ENCODE measurements around the gene IFNL2. TPM values are rescaled to one million over a fixed set of nuclear protein-coding genes. Genes with fewer than 3 reads are reported as not detected.

Gene IFNL2
- total and polyA plus RNA-seq, 2 donors (not counting 1 experiment from before 2014, with no cell fraction given) = not detected

DNA sequence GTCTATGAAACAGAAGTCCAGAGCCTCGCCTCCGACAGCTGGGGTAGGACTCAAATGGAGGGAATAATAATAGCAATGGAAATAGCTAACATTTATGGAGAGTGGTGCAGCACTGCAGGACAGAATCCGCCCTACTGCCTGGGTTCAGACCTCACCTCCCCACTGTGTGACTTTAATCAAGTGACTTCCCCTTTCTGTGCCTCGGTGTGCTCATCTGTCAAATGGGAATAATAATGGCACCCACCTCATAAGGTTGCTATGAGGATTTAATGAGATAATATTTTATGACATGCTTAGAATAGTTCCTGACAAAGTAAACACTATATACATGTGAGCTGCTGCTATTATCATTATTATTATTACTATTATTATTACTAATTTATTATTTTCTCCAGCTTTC, 49.3 kb downstream of the IFNL2 start:
- Histone ChIP-seq H3K36me3 (ENCODE audit: control insufficient read depth, insufficient read depth, low read length) (no peaks in the 10 kb centered on the region), H4K20me1 (ENCODE audit: control insufficient read depth, extremely low read depth, insufficient read depth, low read length) (no peaks in the 10 kb centered on the region), H3K4me2 (ENCODE audit: extremely low read depth, insufficient read depth, low read length) (no peak overlapping the region), H3K27me3 (ENCODE audit: control insufficient read depth, insufficient read depth, low read length) (peaks cover 18% of the 10 kb centered on the region), H3K79me2 (ENCODE audit: control insufficient read depth, insufficient read depth, low read length) (no peaks in the 10 kb centered on the region), H3K9me3 (ENCODE audit: control insufficient read depth, insufficient read depth, low read depth, low read length) (no peaks in the 10 kb centered on the region), H3K27ac (ENCODE audit: insufficient read depth, low read length) (no peak overlapping the region), H3K9ac (ENCODE audit: insufficient read depth, low read length) (no peak overlapping the region), H3K4me1 (ENCODE audit: control insufficient read depth, extremely low read depth, insufficient read depth, low read length) (no peaks in the 10 kb centered on the region), H3K4me3 (replicated peaks in 1 of 4; ENCODE audit: control extremely low read depth in 1 of 4, insufficient read depth in 1 of 4, low read depth in 3 of 4, low read length in 4 of 4) (no peak overlapping the region), H2AFZ (ENCODE audit: low read length) (no peak overlapping the region)
- TF ChIP-seq, protein P1, sequence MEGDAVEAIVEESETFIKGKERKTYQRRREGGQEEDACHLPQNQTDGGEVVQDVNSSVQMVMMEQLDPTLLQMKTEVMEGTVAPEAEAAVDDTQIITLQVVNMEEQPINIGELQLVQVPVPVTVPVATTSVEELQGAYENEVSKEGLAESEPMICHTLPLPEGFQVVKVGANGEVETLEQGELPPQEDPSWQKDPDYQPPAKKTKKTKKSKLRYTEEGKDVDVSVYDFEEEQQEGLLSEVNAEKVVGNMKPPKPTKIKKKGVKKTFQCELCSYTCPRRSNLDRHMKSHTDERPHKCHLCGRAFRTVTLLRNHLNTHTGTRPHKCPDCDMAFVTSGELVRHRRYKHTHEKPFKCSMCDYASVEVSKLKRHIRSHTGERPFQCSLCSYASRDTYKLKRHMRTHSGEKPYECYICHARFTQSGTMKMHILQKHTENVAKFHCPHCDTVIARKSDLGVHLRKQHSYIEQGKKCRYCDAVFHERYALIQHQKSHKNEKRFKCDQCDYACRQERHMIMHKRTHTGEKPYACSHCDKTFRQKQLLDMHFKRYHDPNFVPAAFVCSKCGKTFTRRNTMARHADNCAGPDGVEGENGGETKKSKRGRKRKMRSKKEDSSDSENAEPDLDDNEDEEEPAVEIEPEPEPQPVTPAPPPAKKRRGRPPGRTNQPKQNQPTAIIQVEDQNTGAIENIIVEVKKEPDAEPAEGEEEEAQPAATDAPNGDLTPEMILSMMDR (conservative IDR thresholded peaks at IDR 0.05 in 1 of 2, IDR thresholded peaks at IDR 0.05 in 1 of 2; ENCODE audit: low read depth in 1 of 2, low read length in 2 of 2) = no peak
- TF ChIP-seq EZH2 (IDR thresholded peaks at IDR 0.05; ENCODE audit: low read length, missing control alignments) = no peak
- DNase-seq (ENCODE audit: low read depth in 2 of 2) = no peak

DNA sequence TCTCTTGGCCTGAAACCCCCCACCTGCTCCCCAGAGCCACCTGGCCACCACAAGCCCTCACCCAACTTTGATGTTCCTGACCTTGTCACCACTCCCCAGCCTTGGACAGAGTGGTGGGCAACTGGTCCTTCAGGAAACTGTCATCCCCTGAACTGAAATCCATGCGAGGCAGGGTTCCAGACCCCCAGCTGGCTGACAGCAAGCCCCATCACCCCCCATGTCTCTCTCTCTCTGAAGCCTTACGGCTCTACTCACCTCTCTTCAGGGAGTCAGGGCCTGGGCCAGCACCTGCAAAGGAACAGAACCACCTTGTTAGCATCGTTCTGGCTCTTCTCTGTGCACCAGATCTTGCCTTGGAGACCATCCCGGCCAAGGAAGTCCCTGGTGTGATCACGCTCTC, 49.9 kb downstream of the IFNL2 start:
- Histone ChIP-seq H3K9ac (ENCODE audit: insufficient read depth, low read length) (no peak overlapping the region), H4K20me1 (ENCODE audit: control insufficient read depth, extremely low read depth, insufficient read depth, low read length) (no peaks in the 10 kb centered on the region), H3K4me2 (ENCODE audit: extremely low read depth, insufficient read depth, low read length) (no peak overlapping the region), H3K79me2 (ENCODE audit: control insufficient read depth, insufficient read depth, low read length) (no peaks in the 10 kb centered on the region), H3K27ac (ENCODE audit: insufficient read depth, low read length) (no peak overlapping the region), H3K4me1 (ENCODE audit: control insufficient read depth, extremely low read depth, insufficient read depth, low read length) (no peaks in the 10 kb centered on the region), H2AFZ (ENCODE audit: low read length) (no peak overlapping the region), H3K36me3 (ENCODE audit: control insufficient read depth, insufficient read depth, low read length) (no peaks in the 10 kb centered on the region), H3K4me3 (replicated peaks in 1 of 4; ENCODE audit: control extremely low read depth in 1 of 4, insufficient read depth in 1 of 4, low read depth in 3 of 4, low read length in 4 of 4) (no peak overlapping the region), H3K27me3 (ENCODE audit: control insufficient read depth, insufficient read depth, low read length) (peaks cover 18% of the 10 kb centered on the region), H3K9me3 (ENCODE audit: control insufficient read depth, insufficient read depth, low read depth, low read length) (no peaks in the 10 kb centered on the region)
- DNase-seq (ENCODE audit: low read depth in 2 of 2) = no peak
- TF ChIP-seq, protein P1 (conservative IDR thresholded peaks at IDR 0.05 in 1 of 2, IDR thresholded peaks at IDR 0.05 in 1 of 2; ENCODE audit: low read depth in 1 of 2, low read length in 2 of 2) = no peak
- no peak for TF ChIP-seq EZH2 (IDR thresholded peaks at IDR 0.05; ENCODE audit: low read length, missing control alignments)

DNA sequence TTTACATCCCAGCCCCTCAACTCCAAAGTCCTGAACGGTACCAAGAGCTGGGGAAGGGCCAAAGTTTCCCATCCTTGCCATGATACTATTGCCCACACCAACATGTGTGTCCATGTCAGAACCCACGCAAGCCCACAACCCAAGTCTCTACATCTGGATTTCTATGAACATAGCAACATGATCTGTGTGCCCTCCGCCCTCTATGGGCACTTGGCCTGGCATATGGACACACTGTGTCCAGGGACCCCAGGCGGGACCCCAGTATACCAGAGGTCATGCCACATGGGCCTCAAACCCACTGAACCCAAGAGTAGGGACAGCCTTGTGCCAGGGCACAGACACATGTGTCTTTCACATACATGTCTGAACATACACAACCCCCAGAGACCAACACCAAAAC, 50.5 kb downstream of the IFNL2 start:
- no peak overlapping the region for H3K9ac ChIP-seq (ENCODE audit: insufficient read depth, low read length)
- no peaks in the 10 kb centered on the region for H3K79me2 ChIP-seq (ENCODE audit: control insufficient read depth, insufficient read depth, low read length)
- no peaks in the 10 kb centered on the region for H3K36me3 ChIP-seq (ENCODE audit: control insufficient read depth, insufficient read depth, low read length)
- H3K9me3 ChIP-seq (ENCODE audit: control insufficient read depth, insufficient read depth, low read depth, low read length) = no peaks in the 10 kb centered on the region
- no peaks in the 10 kb centered on the region for H4K20me1 ChIP-seq (ENCODE audit: control insufficient read depth, extremely low read depth, insufficient read depth, low read length)
- no peak overlapping the region for H2AFZ ChIP-seq (ENCODE audit: low read length)
- no peak overlapping the region for H3K27ac ChIP-seq (ENCODE audit: insufficient read depth, low read length)
- H3K4me2 ChIP-seq (ENCODE audit: extremely low read depth, insufficient read depth, low read length) = no peak overlapping the region
- H3K27me3 ChIP-seq (ENCODE audit: control insufficient read depth, insufficient read depth, low read length) = peaks cover 18% of the 10 kb centered on the region
- TF ChIP-seq, protein P1 (conservative IDR thresholded peaks at IDR 0.05 in 1 of 2, IDR thresholded peaks at IDR 0.05 in 1 of 2; ENCODE audit: low read depth in 1 of 2, low read length in 2 of 2) = no peak
- no peak for TF ChIP-seq EZH2 (IDR thresholded peaks at IDR 0.05; ENCODE audit: low read length, missing control alignments)
- no peak for DNase-seq (ENCODE audit: low read depth in 2 of 2)
- no peaks in the 10 kb centered on the region for H3K4me1 ChIP-seq (ENCODE audit: control insufficient read depth, extremely low read depth, insufficient read depth, low read length)
- H3K4me3 ChIP-seq (replicated peaks in 1 of 4; ENCODE audit: control extremely low read depth in 1 of 4, insufficient read depth in 1 of 4, low read depth in 3 of 4, low read length in 4 of 4) = no peak overlapping the region
